HepG2 (cell line): ENCODE data around the gene SLC25A20. TPM values are rescaled to one million over a fixed set of nuclear protein-coding genes. Genes with fewer than 3 reads are reported as not detected.
A peak's percentile ranks its signal among the peaks of the same experiment; 100 is the strongest.

ENCODE experiments used
- ARID5B ChIP-seq: IDR thresholded peaks from 2 replicates; pipeline ENCODE4 v1.4.0; 2020; ENCODE audit warnings: mild to moderate bottlenecking, missing genetic modification reagents
- BRD4 ChIP-seq: sonication (generic); formaldehyde crosslinking; IDR thresholded peaks from 2 replicates; pipeline ENCODE4 v1.4.0; 2020; ENCODE audit warnings: missing genetic modification reagents
- BRF2 ChIP-seq: sonication (generic); formaldehyde crosslinking; IDR thresholded peaks from 2 replicates; pipeline ENCODE4 v1.8.1; 2022; ENCODE audit warnings: mild to moderate bottlenecking, missing genetic modification reagents
- CAMTA2 ChIP-seq: sonication (generic); formaldehyde crosslinking; IDR thresholded peaks from 2 replicates; pipeline ENCODE4 v1.4.0; 2020; ENCODE audit warnings: mild to moderate bottlenecking, missing genetic modification reagents, borderline replicate concordance
- ELF1 ChIP-seq: sonication (generic); formaldehyde crosslinking; IDR thresholded peaks from 2 replicates; pipeline ENCODE4 v1.4.0; 2020; ENCODE audit warnings: missing genetic modification reagents
- FOXC1 ChIP-seq: sonication (generic); formaldehyde crosslinking; IDR thresholded peaks from 2 replicates; pipeline ENCODE4 v1.8.0; 2022; ENCODE audit warnings: mild to moderate bottlenecking, missing genetic modification reagents, borderline replicate concordance
- HCFC1 ChIP-seq: fragments of 150-350 bp; IDR thresholded peaks from 2 replicates; pipeline ENCODE4 v1.6.1; 2014; ENCODE audit warnings: low read depth, low read length
- IRF1 ChIP-seq: sonication (generic); formaldehyde crosslinking; IDR thresholded peaks from 2 replicates; pipeline ENCODE4 v1.4.0; 2020; ENCODE audit warnings: low read depth, mild to moderate bottlenecking, missing genetic modification reagents
- NFATC3 ChIP-seq: sonication (generic); formaldehyde crosslinking; IDR thresholded peaks from 2 replicates; pipeline ENCODE4 v1.5.1; 2020; ENCODE audit warnings: mild to moderate bottlenecking, missing genetic modification reagents
- PLSCR1 ChIP-seq: sonication (generic); formaldehyde crosslinking; IDR thresholded peaks from 2 replicates; pipeline ENCODE4 v1.5.0; 2020; ENCODE audit warnings: missing genetic modification reagents, mild to moderate bottlenecking, borderline replicate concordance
- RXRA ChIP-seq: sonication (generic); formaldehyde crosslinking; IDR thresholded peaks from 2 replicates; pipeline ENCODE4 v1.5.1; 2020; ENCODE audit warnings: missing genetic modification reagents
- SP2 ChIP-seq: sonication (generic); formaldehyde crosslinking; IDR thresholded peaks from 2 replicates; pipeline ENCODE4 v1.5.1; 2020; ENCODE audit warnings: mild to moderate bottlenecking, missing genetic modification reagents
- TAF15 ChIP-seq: fragments of 200-400 bp; formaldehyde crosslinking; IDR thresholded peaks from one replicate; pipeline ENCODE4 v1.6.1; 2018; ENCODE audit warnings: mild to moderate bottlenecking, low read depth, low read length; ENCODE audit not compliant: poor library complexity, severe bottlenecking
- TMF1 ChIP-seq: sonication (generic); formaldehyde crosslinking; IDR thresholded peaks from 2 replicates; pipeline ENCODE4 v1.8.1; 2022; ENCODE audit warnings: low read depth, missing genetic modification reagents
- ZFP36L1 ChIP-seq: sonication (generic); formaldehyde crosslinking; IDR thresholded peaks from 2 replicates; pipeline ENCODE4 v1.8.0; 2022; ENCODE audit warnings: mild to moderate bottlenecking, missing genetic modification reagents, moderate library complexity
- ZNF512 ChIP-seq: sonication (generic); formaldehyde crosslinking; IDR thresholded peaks from 2 replicates; pipeline ENCODE4 v1.4.0; 2020; ENCODE audit warnings: mild to moderate bottlenecking, missing genetic modification reagents
- ZNF513 ChIP-seq: sonication (generic); formaldehyde crosslinking; conservative IDR thresholded peaks from 2 replicates; pipeline ENCODE4 v1.5.0; 2020; ENCODE audit warnings: missing genetic modification reagents
- ZNF678 ChIP-seq: sonication (generic); formaldehyde crosslinking; IDR thresholded peaks from 2 replicates; pipeline ENCODE4 v1.4.0; 2020; ENCODE audit warnings: mild to moderate bottlenecking, missing genetic modification reagents
- polyA plus RNA-seq, 8 experiments: library from polyadenylated mRNA; depleted of rRNA in 3 of 8; stranded (reverse) in 7 of 8; unstranded in 1 of 8; fragments of >200 nt; fragmentation: Illumina TruSeq in 4 of 8; extraction: Trizol in 4 of 8; gene quantifications; 2 replicates each; pipeline versions ENCODE4 v1.2.1 to v1.2.3, GENCODE V29; 2011 to 2016; ENCODE audit warnings: low read depth in 4 of 8, missing spikeins in 1 of 8, mixed read lengths in 1 of 8; ENCODE audit not compliant: insufficient read depth in 1 of 8
- total RNA-seq, 5 experiments: library from RNA; depleted of rRNA; stranded (reverse); fragments of >200 nt; fragmentation: Illumina TruSeq; extraction: Trizol; gene quantifications; 2 replicates each; pipeline ENCODE4 v1.2.3, GENCODE V29; 2016; ENCODE audit warnings: low read depth in 1 of 5

SLC25A20 gene
- total and polyA plus RNA-seq, 2 of the 13 experiments (the other 11 are each of a cell fraction or from before 2014, with no cell fraction given) = 21.1 to 26.6 TPM

- no peak for TF ChIP-seq PLSCR1
- TF ChIP-seq BRD4 = no peak; the same call in 1 of the 2 replicates
- TF ChIP-seq ZNF512 (CRISPR knock-in tag) = no peak
- TF ChIP-seq BRF2 (CRISPR knock-in tag) = no peak
- TF ChIP-seq HCFC1 = no peak
- TF ChIP-seq ZNF513 (CRISPR knock-in tag) = no peak
- no peak for TF ChIP-seq CAMTA2 (CRISPR knock-in tag)
- no peak for TF ChIP-seq TAF15
- no peak for TF ChIP-seq ELF1 (CRISPR knock-in tag)
- TF ChIP-seq IRF1 = 0 out of 2 replicates have a peak, but pooled peaks have one; percentile 83
- peak; percentile 46; the same call in 1 of the 2 replicates for TF ChIP-seq RXRA (CRISPR knock-in tag)
- no peak for TF ChIP-seq FOXC1
- TF ChIP-seq ARID5B (CRISPR knock-in tag) = no peak; the same call in 1 of the 2 replicates
- no peak; the same call in 1 of the 2 replicates for TF ChIP-seq SP2
- peak; percentile 60; the same call in 1 of the 2 replicates for TF ChIP-seq ZNF678 (CRISPR knock-in tag)
- TF ChIP-seq TMF1 (CRISPR knock-in tag) = no peak; the same call in 1 of the 2 replicates
- no peak for TF ChIP-seq NFATC3 (CRISPR knock-in tag)
- TF ChIP-seq ZFP36L1 = no peak; the same call in 1 of the 2 replicates
These were observed 50.9 kb downstream of the SLC25A20 start, which contains the start of gene PRKAR2A (continued) for GRCh38 chr3:48847504-48848423.
